GM13977 (cell line): ENCODE measurements around the gene RHEX.

Source experiments
- DNase-seq: peaks from one replicate; pipeline ENCODE4 v3.0.0; 2012; ENCODE audit warnings: low spot score
- in situ Hi-C: fragments of 300-500 bp; cut with MboI; formaldehyde crosslinking; loops from one replicate; pipeline ENCODE4 v1.12.0; 2022; ENCODE audit warnings: low sequenced_read_pairs, low pct_unique_long_range_greater_than_20kb, mixed read lengths, inconsistent platforms; ENCODE audit not compliant: unreplicated experiment
- TF ChIP-seq, protein P1 (sequence below): IDR thresholded peaks from 2 replicates; pipeline ENCODE4 v1.5.1; 2012; ENCODE audit warnings: mild to moderate bottlenecking, control low read depth; ENCODE audit not compliant: insufficient read depth; ENCODE audit errors: extremely low read depth, missing control alignments

RHEX gene

DNA sequence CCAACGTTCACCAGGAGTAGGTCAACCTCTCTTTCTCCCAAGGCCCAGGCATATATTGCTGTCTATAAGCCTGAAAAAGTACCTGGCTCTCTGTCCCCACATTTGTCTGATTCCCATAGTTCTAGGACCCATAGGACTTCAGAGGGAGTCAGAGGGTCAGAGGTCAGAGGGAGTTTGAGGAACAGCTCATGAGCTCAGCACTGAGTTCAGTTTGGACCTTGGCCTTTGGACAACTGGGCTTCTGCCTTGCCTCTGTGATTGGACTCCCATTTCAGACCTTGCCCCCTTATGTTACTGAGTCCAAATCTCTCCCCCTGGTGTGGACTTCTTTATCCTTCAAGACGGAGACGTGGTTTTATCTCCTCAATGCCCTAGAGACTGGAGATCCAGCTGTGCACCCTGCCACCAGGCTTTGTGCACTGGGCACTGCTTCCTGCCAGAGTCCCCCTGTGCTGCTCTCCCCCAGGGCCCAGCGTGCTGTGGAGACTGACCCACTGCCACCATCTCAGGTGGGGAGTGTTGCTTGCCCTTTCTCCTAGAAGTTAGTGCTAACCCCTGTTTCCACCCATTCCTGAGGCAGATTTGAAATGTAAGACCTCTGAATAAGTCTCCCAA lies 32.5 kb upstream of the RHEX start:
- TF ChIP-seq, protein P1, sequence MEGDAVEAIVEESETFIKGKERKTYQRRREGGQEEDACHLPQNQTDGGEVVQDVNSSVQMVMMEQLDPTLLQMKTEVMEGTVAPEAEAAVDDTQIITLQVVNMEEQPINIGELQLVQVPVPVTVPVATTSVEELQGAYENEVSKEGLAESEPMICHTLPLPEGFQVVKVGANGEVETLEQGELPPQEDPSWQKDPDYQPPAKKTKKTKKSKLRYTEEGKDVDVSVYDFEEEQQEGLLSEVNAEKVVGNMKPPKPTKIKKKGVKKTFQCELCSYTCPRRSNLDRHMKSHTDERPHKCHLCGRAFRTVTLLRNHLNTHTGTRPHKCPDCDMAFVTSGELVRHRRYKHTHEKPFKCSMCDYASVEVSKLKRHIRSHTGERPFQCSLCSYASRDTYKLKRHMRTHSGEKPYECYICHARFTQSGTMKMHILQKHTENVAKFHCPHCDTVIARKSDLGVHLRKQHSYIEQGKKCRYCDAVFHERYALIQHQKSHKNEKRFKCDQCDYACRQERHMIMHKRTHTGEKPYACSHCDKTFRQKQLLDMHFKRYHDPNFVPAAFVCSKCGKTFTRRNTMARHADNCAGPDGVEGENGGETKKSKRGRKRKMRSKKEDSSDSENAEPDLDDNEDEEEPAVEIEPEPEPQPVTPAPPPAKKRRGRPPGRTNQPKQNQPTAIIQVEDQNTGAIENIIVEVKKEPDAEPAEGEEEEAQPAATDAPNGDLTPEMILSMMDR, result no peak
- in situ Hi-C loops, result no loop called here
- DNase-seq, result no peak

DNA sequence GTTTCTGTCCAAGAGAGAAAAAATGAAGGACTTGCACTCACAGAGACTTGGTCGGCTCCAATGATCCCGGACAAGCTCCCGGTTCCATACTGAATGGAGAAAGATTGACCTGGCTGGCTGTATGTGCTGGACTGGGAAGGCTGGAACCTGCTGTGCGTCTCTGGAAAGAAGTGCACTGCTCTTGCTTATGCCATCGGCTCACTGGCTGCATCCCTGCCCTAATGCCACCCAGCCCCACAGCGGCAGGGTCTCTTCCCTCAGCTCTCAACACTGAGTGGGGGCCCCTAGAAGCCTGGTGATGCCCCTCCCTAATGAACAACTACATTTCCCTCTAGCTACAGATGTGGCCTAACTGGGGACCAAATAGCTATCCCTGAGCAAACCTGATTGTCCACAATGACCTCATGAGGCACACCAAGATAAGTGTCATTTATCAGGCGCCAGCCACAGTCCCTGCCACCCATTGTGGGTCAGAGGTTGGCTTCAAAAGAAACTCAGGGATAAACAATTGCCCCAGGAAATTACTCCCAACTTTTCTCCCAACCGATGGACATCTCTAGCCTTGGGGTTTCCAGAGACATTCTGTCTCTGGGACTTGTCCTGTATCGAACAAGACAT lies 31.9 kb upstream of the RHEX start:
- TF ChIP-seq, protein P1, result no peak
- DNase-seq, result no peak
- in situ Hi-C loops, result no loop called here

DNA sequence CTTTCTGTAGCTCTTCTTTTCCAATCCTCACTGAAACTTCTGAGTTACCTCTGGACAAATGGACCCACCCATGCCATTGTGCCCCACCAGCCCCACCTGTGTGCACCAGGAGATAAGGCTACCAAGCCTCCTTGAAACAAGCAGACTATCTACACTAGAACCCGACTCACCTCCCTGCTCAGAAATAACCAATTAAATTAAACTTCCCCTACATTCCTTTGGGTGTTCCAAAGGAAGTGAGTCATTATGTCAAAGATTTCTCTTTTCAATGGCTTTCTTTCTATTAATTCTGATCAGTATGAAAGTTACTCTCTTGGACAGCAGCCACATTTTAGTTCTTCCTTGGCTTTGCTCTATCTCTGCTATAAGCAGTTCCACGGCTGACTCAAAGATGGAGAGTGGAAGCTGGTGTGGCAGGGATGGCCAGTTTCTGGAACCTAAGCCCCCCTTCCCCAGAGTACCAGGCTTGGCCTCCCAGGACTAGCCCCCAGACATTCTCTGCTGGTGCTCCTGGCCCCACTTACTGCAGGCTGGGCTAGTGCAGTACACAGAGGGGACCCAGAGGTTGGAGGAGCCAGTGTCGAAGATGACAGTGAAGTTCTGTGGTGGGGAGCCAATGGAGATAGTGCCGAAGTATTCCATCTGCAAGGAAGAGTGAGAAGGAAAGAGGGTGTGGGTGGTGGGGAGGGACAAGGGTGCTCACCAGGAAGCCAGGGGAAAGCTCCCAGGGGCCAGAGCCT lies 31.2 kb upstream of the RHEX start:
- in situ Hi-C loops, result no loop called here
- DNase-seq, result no peak
- TF ChIP-seq, protein P1, result no peak

DNA sequence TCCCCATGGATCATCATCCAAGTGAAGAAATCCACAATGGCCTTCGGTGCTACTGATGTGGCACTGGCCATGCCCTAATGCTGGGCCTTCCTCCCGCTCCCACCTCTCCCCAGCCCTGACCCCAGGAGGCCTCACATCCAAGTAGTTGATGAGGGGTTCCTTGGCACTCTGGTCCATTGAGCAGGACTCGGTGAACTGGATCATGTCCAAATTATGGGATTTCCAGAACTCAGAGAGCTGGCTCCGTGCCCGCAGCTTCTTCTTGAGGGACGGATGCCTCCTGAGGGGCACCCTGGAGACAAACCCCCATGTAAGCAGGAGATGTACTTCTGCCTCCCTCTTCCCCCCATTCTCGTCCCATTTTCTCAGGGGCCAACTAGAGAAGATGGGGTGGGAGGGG lies 30.2 kb upstream of the RHEX start:
- TF ChIP-seq, protein P1, result no peak
- DNase-seq, result no peak
- in situ Hi-C loops, result no loop called here

DNA sequence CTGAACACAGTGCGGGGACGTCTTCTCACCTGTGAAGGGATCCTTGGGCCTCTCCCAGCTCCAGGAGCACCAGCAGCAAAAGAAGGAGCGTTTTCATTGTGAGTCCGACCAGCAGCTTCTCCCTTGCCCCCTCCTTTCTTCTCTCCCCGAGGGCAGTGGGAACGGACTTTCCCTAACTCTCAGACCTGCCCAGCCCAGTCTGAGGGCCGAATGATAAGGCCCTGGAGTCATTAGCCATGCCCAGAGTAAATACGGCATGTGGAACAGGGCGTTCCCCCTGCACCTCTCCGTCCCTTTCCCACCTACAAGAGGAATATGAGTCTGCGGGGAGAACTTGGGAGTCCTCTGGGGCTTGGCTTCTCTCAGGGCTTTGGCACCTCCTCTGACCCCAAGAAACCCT lies 29.3 kb upstream of the RHEX start, which contains the start of gene CTSE:
Gene CTSE, minus strand, starts transcription at position 201 of the 400 bp plus-strand sequence. Its CDS starts 104 bp downstream, at position 97.
- in situ Hi-C loops, result no loop called here
- TF ChIP-seq, protein P1, result no peak
- DNase-seq, result no peak

DNA sequence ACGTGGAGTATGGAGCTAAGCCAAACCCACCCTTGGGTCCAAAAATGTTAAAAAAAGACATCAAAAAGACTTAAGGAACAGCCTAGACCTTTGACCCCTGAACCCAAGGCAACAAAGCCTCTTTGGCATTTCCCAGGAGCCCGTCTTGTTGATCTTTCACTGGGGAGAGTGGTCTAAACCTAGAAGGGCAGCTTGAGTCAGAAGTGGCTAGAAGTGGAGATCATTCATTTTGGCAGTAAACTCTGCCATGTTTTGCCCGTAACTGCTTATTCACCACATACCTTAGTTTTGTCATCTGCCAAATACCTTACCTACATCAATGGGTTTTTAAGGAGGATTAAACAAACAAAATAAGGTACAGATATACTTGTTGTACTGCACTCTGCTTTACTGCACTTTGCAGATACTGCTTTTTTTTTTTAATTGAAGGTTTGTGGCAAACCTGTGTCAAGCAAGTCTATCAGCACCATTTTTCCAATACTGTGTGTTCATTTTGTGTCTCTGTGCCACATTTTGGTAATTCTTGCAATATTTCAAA lies 27.6 kb upstream of the RHEX start:
- DNase-seq, result no peak
- TF ChIP-seq, protein P1, result no peak
- in situ Hi-C loops, result loop anchor here (5.0 kb wide), 1 partner anchor 77 kb away; no protein-coding TSS in a partner anchor
